ENCODE data around the gene AHCYL2. TPM values are rescaled to one million over a fixed set of nuclear protein-coding genes. Genes with fewer than 3 reads are reported as not detected.

The AHCYL2 gene
- polyA plus RNA-seq, 3 donors = 10.7 to 14.6 (median 12.1) TPM

GRCh38 chr7:129285111-129285510 is 60.3 kb downstream of the AHCYL2 start:
- Histone ChIP-seq H3K4me1 (ENCODE audit: control insufficient read depth in 1 of 2, insufficient read depth in 2 of 2, low read length in 2 of 2) (peaks cover 0 to 3% of the 10 kb centered on the region in 2 donors), H3K27me3 (ENCODE audit: control insufficient read depth in 2 of 2, insufficient read depth in 2 of 2, low read length in 2 of 2) (no peaks in the 10 kb centered on the region), H3K4me2 (replicated peaks; ENCODE audit: extremely low read depth, low read length, poor library complexity, severe bottlenecking) (no peak overlapping the region), H3K79me2 (ENCODE audit: insufficient read depth, low read length) (no peaks in the 10 kb centered on the region), H3K9ac (ENCODE audit: insufficient read depth, low read length, poor library complexity, severe bottlenecking) (no peak overlapping the region), H2AFZ (ENCODE audit: insufficient read depth, low read depth, low read length, poor library complexity, severe bottlenecking) (no peak overlapping the region), H3K4me3 (replicated peaks in 1 of 3; ENCODE audit: low read depth in 2 of 3, low read length in 3 of 3) (no peak overlapping the region), H3K36me3 (replicated peaks in 1 of 2; ENCODE audit: control insufficient read depth in 1 of 2, insufficient read depth in 2 of 2, low read length in 2 of 2) (peaks cover 2 to 5% of the 10 kb centered on the region in 2 donors), H4K20me1 (ENCODE audit: insufficient read depth, low read length) (no peaks in the 10 kb centered on the region), H3K9me3 (replicated peaks in 1 of 2; ENCODE audit: control insufficient read depth in 1 of 2, insufficient read depth in 1 of 2, low read length in 2 of 2) (no peaks in the 10 kb centered on the region), H3K27ac (ENCODE audit: low read depth in 1 of 2, low read length in 2 of 2) (no peak overlapping the region)
- Mint-ChIP-seq H3K9me3 (no peaks in the 10 kb centered on the region), H3K27me3 (ENCODE audit: low read depth in 3 of 3) (peaks cover 0 to 1% (median 0%) of the 10 kb centered on the region in 3 donors), H3K36me3 (peaks cover 14 to 18% of the 10 kb centered on the region in 2 donors), H3K4me3 (no peak overlapping the region), H3K4me1 (peaks cover 5% of the 10 kb centered on the region), H3K27ac (peak overlapping the region in 2 of 7 donors; percentile 86 to 88)
- no peak for TF ChIP-seq CTCF (IDR thresholded peaks at IDR 0.05)
- intact Hi-C loops (cut with micrococcal nuclease) = no loop called here
- DNase-seq = no peak
- 71% methylated on average over 1 of the region's 2 CpGs for WGBS (ENCODE audit: insufficient coverage)

- Mint-ChIP-seq H3K9me3 (no peaks in the 10 kb centered on the region), H3K27ac (no peak overlapping the region), H3K27me3 (ENCODE audit: low read depth in 3 of 3) (no peaks in the 10 kb centered on the region), H3K4me1 (peaks cover 6% of the 10 kb centered on the region), H3K36me3 (peaks cover 13 to 26% of the 10 kb centered on the region in 2 donors), H3K4me3 (no peak overlapping the region)
- H3K27ac ChIP-seq (ENCODE audit: low read depth in 1 of 2, low read length in 2 of 2) = no peak overlapping the region
- no peak overlapping the region for H3K4me2 ChIP-seq (replicated peaks; ENCODE audit: extremely low read depth, low read length, poor library complexity, severe bottlenecking)
- H3K9me3 ChIP-seq (replicated peaks in 1 of 2; ENCODE audit: control insufficient read depth in 1 of 2, insufficient read depth in 1 of 2, low read length in 2 of 2) = no peaks in the 10 kb centered on the region
- no peak for DNase-seq
- H2AFZ ChIP-seq (ENCODE audit: insufficient read depth, low read depth, low read length, poor library complexity, severe bottlenecking) = no peak overlapping the region
- no peak overlapping the region for H3K9ac ChIP-seq (ENCODE audit: insufficient read depth, low read length, poor library complexity, severe bottlenecking)
- no peaks in the 10 kb centered on the region for H4K20me1 ChIP-seq (ENCODE audit: insufficient read depth, low read length)
- H3K4me1 ChIP-seq (ENCODE audit: control insufficient read depth in 1 of 2, insufficient read depth in 2 of 2, low read length in 2 of 2) = no peaks in the 10 kb centered on the region
- intact Hi-C loops (cut with micrococcal nuclease) = no loop called here
- no peak overlapping the region for H3K4me3 ChIP-seq (replicated peaks in 1 of 3; ENCODE audit: low read depth in 2 of 3, low read length in 3 of 3)
- no CpG with 5 or more reads among the region's 3 CpGs for whole genome bisulfite sequencing (ENCODE audit: insufficient coverage)
- H3K27me3 ChIP-seq (ENCODE audit: control insufficient read depth in 2 of 2, insufficient read depth in 2 of 2, low read length in 2 of 2) = no peaks in the 10 kb centered on the region
- peaks cover 2 to 5% of the 10 kb centered on the region in 2 donors for H3K36me3 ChIP-seq (replicated peaks in 1 of 2; ENCODE audit: control insufficient read depth in 1 of 2, insufficient read depth in 2 of 2, low read length in 2 of 2)
- TF ChIP-seq CTCF (IDR thresholded peaks at IDR 0.05) = no peak
- no peaks in the 10 kb centered on the region for H3K79me2 ChIP-seq (ENCODE audit: insufficient read depth, low read length)
Measured at GRCh38 chr7:129292861-129293260, 68.0 kb downstream of the AHCYL2 start.
